Endothelial cell of umbilical vein (primary cell): ENCODE data around the gene DPP9. TPM values are rescaled to one million over a fixed set of nuclear protein-coding genes. Genes with fewer than 3 reads are reported as not detected.

ENCODE experiments used
- BruUV-seq: library from RNA; stranded (reverse); fragments of 400-500 nt; replicated peaks from 2 replicates; lab custom pipeline; 2021; lab: Mats Ljungman, UMichigan
- CTCF ChIA-PET: fragments of 300-600, 350-600 bp; sonication (Branson Sonifier 250); formaldehyde crosslinking; loops from one replicate; lab custom pipeline; 2021; ENCODE audit warnings: antibody characterized with exemption, inconsistent platforms; lab: Charles Lee
- POLR2A ChIA-PET: fragments of 300-600, 350-600 bp; sonication (Branson Sonifier 250); formaldehyde crosslinking; loops from one replicate; lab custom pipeline; 2021; ENCODE audit warnings: antibody characterized with exemption, inconsistent platforms; lab: Charles Lee
- DNase-seq: peaks from one replicate; pipeline ENCODE4 v3.0.0-alpha.2; 2011; ENCODE audit warnings: low read depth, low spot score
- FAIRE-seq: peaks from 2 replicates; lab custom pipeline; 2011; peaks lifted over from hg19 to GRCh38; lab: Jason Lieb, UNC
- H2AFZ ChIP-seq: 2 replicates; pipeline ENCODE4 v1.6.0; 2012; ENCODE audit warnings: low read depth, low read length, control low read depth, inconsistent platforms
- H3K27ac ChIP-seq: 2 replicates; pipeline ENCODE4 v1.5.1; 2011; ENCODE audit warnings: low read depth, mild to moderate bottlenecking, control low read depth, low read length, moderate library complexity; ENCODE audit not compliant: insufficient read depth
- H3K27me3 ChIP-seq, 2 experiments: 2 replicates each; pipeline versions ENCODE4 v1.6.0 to v1.6.1; 2011; ENCODE audit warnings: low read length in 2 of 2, mixed read lengths in 1 of 2; ENCODE audit not compliant: control insufficient read depth in 2 of 2, insufficient read depth in 2 of 2
- H3K36me3 ChIP-seq, 2 experiments: 2 replicates in 1 of 2; 3 replicates in 1 of 2; pipeline ENCODE4 v1.5.1; 2011; ENCODE audit warnings: low read length in 2 of 2, mild to moderate bottlenecking in 1 of 2, moderate library complexity in 1 of 2; ENCODE audit not compliant: control insufficient read depth in 2 of 2, insufficient read depth in 2 of 2; ENCODE audit errors: extremely low read depth in 1 of 2
- H3K4me1 ChIP-seq: 3 replicates; pipeline ENCODE4 v1.5.1; 2011; ENCODE audit warnings: mild to moderate bottlenecking, low read length; ENCODE audit not compliant: control insufficient read depth, insufficient read depth; ENCODE audit errors: extremely low read depth
- H3K4me2 ChIP-seq: 2 replicates; pipeline ENCODE4 v1.6.1; 2011; ENCODE audit warnings: low read length, control low read depth, mixed read lengths; ENCODE audit not compliant: insufficient read depth
- H3K4me3 ChIP-seq, 3 experiments: fragments of 200-600 bp in 1 of 3; sonication (generic), shearing (Covaris generic) in 1 of 3; replicated peaks in 1 of 3; 2 replicates each; pipeline ENCODE4 v1.5.1; 2011 to 2016; ENCODE audit warnings: control low read depth in 3 of 3, low read length in 3 of 3, mild to moderate bottlenecking in 2 of 3, inconsistent platforms in 1 of 3, low read depth in 1 of 3, moderate library complexity in 1 of 3; ENCODE audit not compliant: insufficient read depth in 1 of 3
- H3K79me2 ChIP-seq: 2 replicates; pipeline ENCODE4 v1.6.0; 2012; ENCODE audit warnings: low read length, inconsistent platforms; ENCODE audit not compliant: control insufficient read depth, insufficient read depth
- H3K9ac ChIP-seq: replicated peaks from 2 replicates; pipeline ENCODE3; 2011; ENCODE audit warnings: low read length, control low read depth; ENCODE audit not compliant: insufficient read depth; ENCODE audit errors: extremely low read depth
- H3K9me1 ChIP-seq: replicated peaks from 3 replicates; pipeline ENCODE4 v1.6.0; 2011; ENCODE audit warnings: mild to moderate bottlenecking, low read length; ENCODE audit not compliant: control insufficient read depth, insufficient read depth; ENCODE audit errors: extremely low read depth
- H3K9me3 ChIP-seq: replicated peaks from 2 replicates; pipeline ENCODE4 v1.5.1; 2012; ENCODE audit warnings: low read length, inconsistent platforms; ENCODE audit not compliant: control insufficient read depth, insufficient read depth
- H4K20me1 ChIP-seq: replicated peaks from 2 replicates; pipeline ENCODE3; 2011; ENCODE audit warnings: mild to moderate bottlenecking, low read length; ENCODE audit not compliant: control insufficient read depth, insufficient read depth; ENCODE audit errors: extremely low read depth
- CTCF ChIP-seq, 2 donors: IDR thresholded peaks; 1 replicate in 1 of 2; 2 replicates in 1 of 2; pipeline ENCODE4 v1.5.1; 2011; ENCODE audit warnings: low read length in 2 of 2, mild to moderate bottlenecking in 2 of 2, moderate library complexity in 2 of 2, control low read depth in 1 of 2, inconsistent platforms in 1 of 2, low read depth in 1 of 2; ENCODE audit not compliant: insufficient read depth in 1 of 2; ENCODE audit errors: extremely low read depth in 1 of 2
- EZH2 ChIP-seq: IDR thresholded peaks from 2 replicates; pipeline ENCODE4 v1.6.1; 2012; ENCODE audit warnings: borderline replicate concordance, low read depth, mild to moderate bottlenecking, moderate library complexity, low read length, inconsistent platforms; ENCODE audit not compliant: severe bottlenecking
- FOS ChIP-seq: IDR thresholded peaks from 2 replicates; pipeline ENCODE4 v1.6.1; 2011; ENCODE audit warnings: mild to moderate bottlenecking, low read length, moderate library complexity, borderline replicate concordance; ENCODE audit not compliant: insufficient read depth
- GATA2 ChIP-seq: IDR thresholded peaks from 2 replicates; pipeline ENCODE4 v1.7.0; 2011; ENCODE audit warnings: low read depth, mild to moderate bottlenecking, moderate library complexity, mixed read lengths, low read length; ENCODE audit not compliant: insufficient read length, insufficient read depth
- JUN ChIP-seq: IDR thresholded peaks from 2 replicates; pipeline ENCODE4 v1.6.1; 2011; ENCODE audit warnings: borderline replicate concordance, low read depth; ENCODE audit not compliant: insufficient read length, insufficient read depth
- MAX ChIP-seq: IDR thresholded peaks from 2 replicates; pipeline ENCODE4 v1.6.1; 2011; ENCODE audit not compliant: insufficient read depth, insufficient read length
- POLR2A ChIP-seq: IDR thresholded peaks from 2 replicates; pipeline ENCODE4 v1.6.1; 2012; ENCODE audit warnings: low read depth, mild to moderate bottlenecking, control low read depth, low read length
- POLR2AphosphoS5 ChIP-seq: IDR thresholded peaks from 2 replicates; pipeline ENCODE4 v1.6.1; 2012; ENCODE audit warnings: low read depth, mild to moderate bottlenecking, control low read depth, low read length, moderate library complexity; ENCODE audit not compliant: insufficient read depth
- dilution Hi-C: fragments of 300-500 bp; cut with MboI; formaldehyde crosslinking; loops from one replicate; pipeline ENCODE4 v1.15.0; 2019; ENCODE audit warnings: low sequenced_read_pairs; ENCODE audit not compliant: extremely low pct_ligation_motif_present
- intact Hi-C: fragments of 100-400 bp; cut with micrococcal nuclease; formaldehyde crosslinking; loops from one replicate; pipeline ENCODE4 v1.10.0; 2022
- polyA plus RNA-seq, 4 experiments: library from polyadenylated mRNA; depleted of rRNA in 3 of 4; stranded (reverse) in 3 of 4; unstranded in 1 of 4; fragments of >200 nt; gene quantifications; 2 replicates each; pipeline versions ENCODE4 v1.2.1 to v1.2.3, GENCODE V29; 2011 to 2012; ENCODE audit warnings: missing spikeins in 1 of 4
- total RNA-seq: library from RNA; stranded (reverse); gene quantifications from 2 replicates; pipeline ENCODE4 v1.2.3, GENCODE V29; 2021

DPP9 gene
- total and polyA plus RNA-seq, 2 donors (not counting 3 experiments of a cell fraction or from before 2014, with no cell fraction given) = 31.5 to 98.0 TPM

- Histone ChIP-seq H2AFZ (no peak overlapping the region), H3K9ac (no peak overlapping the region), H4K20me1 (no peaks in the 10 kb centered on the region), H3K27me3 (peaks cover 0 to 2% of the 10 kb centered on the region in 2 experiments), H3K36me3 (no peaks in the 10 kb centered on the region), H3K27ac (no peak overlapping the region), H3K4me3 (no peak overlapping the region), H3K79me2 (no peaks in the 10 kb centered on the region), H3K9me3 (no peaks in the 10 kb centered on the region), H3K4me1 (peaks cover 3% of the 10 kb centered on the region), H3K4me2 (no peak overlapping the region), H3K9me1 (no peaks in the 10 kb centered on the region)
- ChIA-PET POLR2A (no interaction called here), CTCF (no interaction called here)
- DNase-seq (no peak), FAIRE-seq (no peak)
- TF ChIP-seq POLR2A = no peak
- TF ChIP-seq FOS = no peak
- no peak for TF ChIP-seq JUN
- TF ChIP-seq EZH2 = no peak
- no peak for TF ChIP-seq POLR2AphosphoS5
- TF ChIP-seq MAX = no peak
- no peak for TF ChIP-seq GATA2
- TF ChIP-seq CTCF (IDR thresholded peaks at IDR 0.05; ENCODE audit: extremely low read depth in 1 of 2, insufficient read depth in 1 of 2, low read depth in 1 of 2, low read length in 2 of 2) = no peak
- intact Hi-C loops = no loop called here
- BruUV-seq = no TSS peak
- dilution Hi-C loops = no loop called here
Observed at GRCh38 chr19:4763021-4763420, 39.4 kb upstream of the DPP9 start.
